Ishikawa (cell line): ENCODE data around the gene TMEM181.

Source experiments
- CEBPB ChIP-seq: IDR thresholded peaks from 2 replicates; pipeline ENCODE4 v1.6.1; 2012
- CREB1 ChIP-seq: IDR thresholded peaks from 2 replicates; pipeline ENCODE4 v1.6.1; 2012; ENCODE audit warnings: low read depth
- EGR1 ChIP-seq: IDR thresholded peaks from 2 replicates; pipeline ENCODE4 v1.6.1; 2012
- EP300 ChIP-seq: IDR thresholded peaks from 2 replicates; pipeline ENCODE4 v1.6.1; 2012; ENCODE audit warnings: borderline replicate concordance
- FOXM1 ChIP-seq: IDR thresholded peaks from 2 replicates; pipeline ENCODE4 v1.6.1; 2012; ENCODE audit warnings: low read depth, borderline replicate concordance
- MAX ChIP-seq: IDR thresholded peaks from 2 replicates; pipeline ENCODE4 v1.6.1; 2012
- NFIC ChIP-seq: IDR thresholded peaks from 2 replicates; pipeline ENCODE4 v1.6.1; 2012
- RAD21 ChIP-seq: IDR thresholded peaks from 2 replicates; pipeline ENCODE4 v1.6.1; 2012; ENCODE audit warnings: low read depth
- TAF1 ChIP-seq: IDR thresholded peaks from 2 replicates; pipeline ENCODE4 v1.6.1; 2012; ENCODE audit warnings: low read depth, mild to moderate bottlenecking
- TCF12 ChIP-seq: IDR thresholded peaks from 2 replicates; pipeline ENCODE4 v1.6.1; 2012; ENCODE audit warnings: low read depth
- TEAD4 ChIP-seq: IDR thresholded peaks from 2 replicates; pipeline ENCODE4 v1.6.1; 2012
- USF1 ChIP-seq: IDR thresholded peaks from 2 replicates; pipeline ENCODE4 v1.6.1; 2012
- YY1 ChIP-seq: IDR thresholded peaks from 2 replicates; pipeline ENCODE4 v1.6.1; 2012; ENCODE audit warnings: low read depth
- ZBTB7A ChIP-seq: IDR thresholded peaks from 2 replicates; pipeline ENCODE4 v1.6.1; 2012; ENCODE audit warnings: low read depth
- TF ChIP-seq, protein P1 (sequence below): IDR thresholded peaks from 2 replicates; pipeline ENCODE4 v1.6.1; 2012; ENCODE audit warnings: low read depth, mild to moderate bottlenecking

TMEM181 gene

GRCh38 chr6:158647501-158647900 lies 87.6 kb downstream of the TMEM181 start:
- TF ChIP-seq NFIC (peak; percentile 71), USF1 (no peak)

GRCh38 chr6:158648682-158649131 lies 88.8 kb downstream of the TMEM181 start:
- TF ChIP-seq ZBTB7A = no peak
- TF ChIP-seq MAX = no peak
- TF ChIP-seq YY1 = no peak
- TF ChIP-seq, protein P1, sequence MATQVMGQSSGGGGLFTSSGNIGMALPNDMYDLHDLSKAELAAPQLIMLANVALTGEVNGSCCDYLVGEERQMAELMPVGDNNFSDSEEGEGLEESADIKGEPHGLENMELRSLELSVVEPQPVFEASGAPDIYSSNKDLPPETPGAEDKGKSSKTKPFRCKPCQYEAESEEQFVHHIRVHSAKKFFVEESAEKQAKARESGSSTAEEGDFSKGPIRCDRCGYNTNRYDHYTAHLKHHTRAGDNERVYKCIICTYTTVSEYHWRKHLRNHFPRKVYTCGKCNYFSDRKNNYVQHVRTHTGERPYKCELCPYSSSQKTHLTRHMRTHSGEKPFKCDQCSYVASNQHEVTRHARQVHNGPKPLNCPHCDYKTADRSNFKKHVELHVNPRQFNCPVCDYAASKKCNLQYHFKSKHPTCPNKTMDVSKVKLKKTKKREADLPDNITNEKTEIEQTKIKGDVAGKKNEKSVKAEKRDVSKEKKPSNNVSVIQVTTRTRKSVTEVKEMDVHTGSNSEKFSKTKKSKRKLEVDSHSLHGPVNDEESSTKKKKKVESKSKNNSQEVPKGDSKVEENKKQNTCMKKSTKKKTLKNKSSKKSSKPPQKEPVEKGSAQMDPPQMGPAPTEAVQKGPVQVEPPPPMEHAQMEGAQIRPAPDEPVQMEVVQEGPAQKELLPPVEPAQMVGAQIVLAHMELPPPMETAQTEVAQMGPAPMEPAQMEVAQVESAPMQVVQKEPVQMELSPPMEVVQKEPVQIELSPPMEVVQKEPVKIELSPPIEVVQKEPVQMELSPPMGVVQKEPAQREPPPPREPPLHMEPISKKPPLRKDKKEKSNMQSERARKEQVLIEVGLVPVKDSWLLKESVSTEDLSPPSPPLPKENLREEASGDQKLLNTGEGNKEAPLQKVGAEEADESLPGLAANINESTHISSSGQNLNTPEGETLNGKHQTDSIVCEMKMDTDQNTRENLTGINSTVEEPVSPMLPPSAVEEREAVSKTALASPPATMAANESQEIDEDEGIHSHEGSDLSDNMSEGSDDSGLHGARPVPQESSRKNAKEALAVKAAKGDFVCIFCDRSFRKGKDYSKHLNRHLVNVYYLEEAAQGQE = no peak
- no peak for TF ChIP-seq EP300
- TF ChIP-seq FOXM1 = no peak
- TF ChIP-seq TEAD4 = no peak
- TF ChIP-seq TCF12 = no peak
- no peak for TF ChIP-seq NFIC
- no peak for TF ChIP-seq EGR1
- TF ChIP-seq USF1 = no peak
- no peak for TF ChIP-seq CEBPB
- TF ChIP-seq CREB1 = no peak
- TF ChIP-seq RAD21 = no peak
- TF ChIP-seq TAF1 = no peak

DNA sequence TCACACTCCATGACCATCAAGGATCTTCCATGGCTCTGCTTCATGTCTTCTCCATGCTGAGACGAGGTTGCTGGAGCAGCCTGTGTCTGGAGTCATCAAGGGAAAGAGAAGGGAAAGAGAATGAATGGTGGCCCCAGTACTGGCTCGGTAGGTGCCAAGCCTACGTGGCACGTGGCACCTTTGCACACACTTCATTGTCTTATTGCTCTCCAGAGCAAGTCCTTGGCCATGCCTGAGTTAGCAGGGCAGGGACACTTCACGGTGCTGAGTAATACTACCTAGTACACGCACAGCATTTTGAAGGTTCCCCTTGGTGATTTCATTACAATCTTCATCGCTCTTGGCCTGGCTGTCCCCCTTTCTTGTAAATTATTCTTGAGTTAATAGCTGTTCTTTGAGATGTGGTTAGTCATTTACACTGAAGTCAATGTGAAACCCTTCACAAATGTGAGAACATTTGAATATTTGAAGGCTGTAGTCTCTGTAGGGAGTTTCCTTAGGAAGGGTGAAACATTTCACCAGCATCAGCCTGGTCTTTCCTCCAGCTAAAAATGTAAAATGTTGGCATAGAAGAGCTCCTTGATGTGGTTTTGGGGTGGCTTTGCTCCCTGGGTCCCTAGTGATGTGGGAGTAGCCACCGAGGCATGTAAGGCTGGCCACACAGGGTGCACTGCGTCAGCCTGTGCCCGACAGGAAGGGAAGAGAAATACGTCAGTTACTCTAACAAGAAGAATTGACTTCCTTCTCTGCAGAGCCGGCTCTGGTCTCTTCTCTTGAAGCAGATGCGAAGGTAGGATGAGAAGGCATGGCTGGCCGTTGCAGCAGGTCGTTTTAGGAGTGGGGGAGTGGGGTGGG lies 89.6 kb downstream of the TMEM181 start, which contains the start of gene SYTL3:
Gene SYTL3, plus strand, starts transcription at position 766 of the 855 bp plus-strand sequence. CDS start 13,215 bp downstream, outside the sequence.
- TF ChIP-seq MAX (peak; percentile 97), RAD21 (no peak), EGR1 (no peak), YY1 (no peak), ZBTB7A (no peak), EP300 (no peak; the same call in 1 of the 2 replicates), USF1 (peak; percentile 67)
- TF ChIP-seq, protein P1 = no peak

DNA sequence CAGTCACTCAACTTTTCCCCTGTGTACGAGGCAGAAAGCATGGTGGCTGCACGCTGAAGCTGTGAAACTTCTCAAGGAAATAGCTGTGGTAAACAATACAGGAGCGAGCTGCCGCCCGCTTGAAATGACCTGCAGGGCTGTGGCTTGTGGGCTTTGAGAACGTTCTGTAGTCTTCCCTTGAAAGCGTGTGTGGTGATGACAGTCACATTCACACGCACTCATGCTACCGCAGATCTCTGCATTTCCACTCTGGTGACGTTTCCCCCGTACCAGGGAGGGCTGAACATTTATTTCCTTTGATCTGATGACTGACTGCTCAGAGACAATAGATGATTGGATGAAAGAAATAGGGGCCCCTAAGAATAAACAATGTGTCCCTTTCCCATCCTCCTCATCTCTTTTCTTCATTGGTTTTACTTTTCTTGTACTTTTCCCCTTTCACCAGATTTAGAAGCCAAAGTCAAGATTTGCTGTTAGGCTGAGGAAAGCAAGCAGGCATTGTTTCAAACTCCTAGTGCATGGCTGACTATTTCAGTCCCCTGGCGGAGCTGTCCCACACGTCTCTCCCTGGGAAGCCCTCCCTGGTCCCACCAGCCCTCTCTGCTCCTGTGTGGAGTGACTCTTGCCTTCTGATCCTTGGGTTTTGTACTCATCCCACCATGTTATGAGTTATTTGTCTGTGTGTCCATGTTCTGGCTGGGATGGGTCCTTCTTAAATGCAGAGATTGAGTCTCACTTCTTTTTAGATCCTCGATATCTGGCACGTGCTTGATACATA lies 93.9 kb downstream of the TMEM181 start:
- TF ChIP-seq NFIC (no peak), EP300 (no peak)

- TF ChIP-seq TAF1 = no peak
- TF ChIP-seq USF1 = no peak
- no peak for TF ChIP-seq TCF12
- TF ChIP-seq EP300 = no peak
- TF ChIP-seq CEBPB = no peak
- TF ChIP-seq ZBTB7A = no peak
- TF ChIP-seq FOXM1 = no peak
- TF ChIP-seq, protein P1 = no peak
- TF ChIP-seq EGR1 = no peak
Measured at GRCh38 chr6:158654498-158654897, 94.6 kb downstream of the TMEM181 start.
